Stimulated activated CD8-positive, alpha-beta memory T cell treated with anti-CD3 and anti-CD28 coated beads, Interleukin-7, amount 100 ng/mL, for 48 hours (primary cell): Measurements from ENCODE around the gene NDUFS6.

Source experiments
- DNase-seq, 2 donors: peaks; one replicate each; pipeline ENCODE4 v3.0.0-alpha.2; 2020; ENCODE audit warnings: low read depth in 1 of 2; ENCODE audit errors: extremely low read depth in 1 of 2

Gene NDUFS6

DNA sequence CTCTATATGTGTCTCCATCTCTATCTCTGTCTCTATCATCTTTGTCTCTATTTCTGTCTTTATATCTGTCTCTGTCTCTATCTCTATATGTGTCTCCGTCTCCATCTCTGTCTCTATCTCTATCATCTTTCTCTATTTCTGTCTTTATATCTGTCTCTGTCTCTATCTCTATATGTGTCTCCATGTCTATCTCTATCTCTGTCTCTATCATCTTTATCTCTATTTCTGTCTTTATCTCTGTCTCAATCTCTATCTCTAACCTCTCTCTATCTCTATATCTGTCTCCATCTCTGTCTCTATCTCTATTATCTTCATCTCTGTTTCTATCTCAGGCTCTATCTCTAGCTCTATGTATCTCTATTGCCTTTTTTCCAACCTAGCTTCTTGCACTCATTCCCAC is 44.5 kb downstream of the NDUFS6 start:
- DNase-seq: no peak

DNA sequence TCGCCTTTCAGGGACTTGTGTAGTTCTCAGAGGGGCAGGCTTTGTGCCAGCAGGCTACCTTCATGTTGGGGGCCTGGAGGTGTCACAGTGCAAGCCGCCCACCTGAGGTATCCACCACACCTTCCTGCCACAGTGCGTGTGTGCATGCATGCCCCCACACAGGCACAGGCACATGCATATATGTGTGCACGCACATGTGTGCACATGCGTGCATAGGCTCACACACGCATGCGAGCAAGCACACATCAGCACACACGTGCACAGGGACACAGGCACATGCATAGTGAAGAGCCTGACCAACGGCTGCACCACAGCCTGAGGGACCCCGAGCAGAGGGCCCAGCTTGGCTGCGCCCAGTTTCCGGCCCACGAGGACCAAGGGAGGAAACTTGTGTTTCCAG is 45.4 kb downstream of the NDUFS6 start:
- no peak for DNase-seq

DNA sequence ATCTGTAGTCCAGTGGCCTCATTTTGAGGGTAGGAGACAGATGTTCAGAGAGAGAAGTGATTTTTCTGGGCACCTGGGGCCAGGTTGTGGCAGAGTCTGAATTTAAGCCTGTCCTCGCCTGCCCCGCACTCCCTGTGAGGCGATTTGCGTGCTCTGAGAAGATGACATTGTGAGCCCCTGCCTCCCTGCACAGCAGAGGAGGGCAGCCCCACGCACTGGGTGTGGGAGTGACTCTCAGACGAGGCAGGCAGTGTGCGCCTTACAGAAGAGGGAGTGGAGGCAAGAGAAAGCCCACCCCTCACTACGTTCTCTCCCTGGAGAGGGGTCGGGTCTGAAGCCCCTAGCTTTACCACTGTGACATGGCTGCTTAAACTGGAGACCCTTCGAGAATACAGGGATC is 45.8 kb downstream of the NDUFS6 start:
- no peak for DNase-seq

DNA sequence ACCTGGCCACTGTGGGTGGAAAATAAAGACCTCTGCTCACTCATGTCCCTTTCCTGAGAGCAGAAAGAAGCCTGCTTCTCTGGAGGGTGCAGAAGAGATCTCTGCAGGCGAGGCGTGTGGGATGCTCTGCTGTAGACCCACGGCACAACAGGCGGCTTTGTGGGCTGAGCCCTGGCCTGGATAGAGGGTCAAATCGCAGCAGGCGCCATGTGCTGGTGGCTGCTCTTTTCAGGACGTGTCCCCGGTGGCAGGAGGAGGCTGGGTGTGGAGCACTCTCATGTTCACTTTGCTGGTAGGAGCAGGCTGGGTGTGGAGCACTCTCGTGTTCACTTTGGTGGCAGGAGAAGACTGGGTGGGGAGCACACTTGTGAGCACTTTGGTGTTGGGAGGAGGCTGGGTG is 46.4 kb downstream of the NDUFS6 start:
- no peak for DNase-seq

DNA sequence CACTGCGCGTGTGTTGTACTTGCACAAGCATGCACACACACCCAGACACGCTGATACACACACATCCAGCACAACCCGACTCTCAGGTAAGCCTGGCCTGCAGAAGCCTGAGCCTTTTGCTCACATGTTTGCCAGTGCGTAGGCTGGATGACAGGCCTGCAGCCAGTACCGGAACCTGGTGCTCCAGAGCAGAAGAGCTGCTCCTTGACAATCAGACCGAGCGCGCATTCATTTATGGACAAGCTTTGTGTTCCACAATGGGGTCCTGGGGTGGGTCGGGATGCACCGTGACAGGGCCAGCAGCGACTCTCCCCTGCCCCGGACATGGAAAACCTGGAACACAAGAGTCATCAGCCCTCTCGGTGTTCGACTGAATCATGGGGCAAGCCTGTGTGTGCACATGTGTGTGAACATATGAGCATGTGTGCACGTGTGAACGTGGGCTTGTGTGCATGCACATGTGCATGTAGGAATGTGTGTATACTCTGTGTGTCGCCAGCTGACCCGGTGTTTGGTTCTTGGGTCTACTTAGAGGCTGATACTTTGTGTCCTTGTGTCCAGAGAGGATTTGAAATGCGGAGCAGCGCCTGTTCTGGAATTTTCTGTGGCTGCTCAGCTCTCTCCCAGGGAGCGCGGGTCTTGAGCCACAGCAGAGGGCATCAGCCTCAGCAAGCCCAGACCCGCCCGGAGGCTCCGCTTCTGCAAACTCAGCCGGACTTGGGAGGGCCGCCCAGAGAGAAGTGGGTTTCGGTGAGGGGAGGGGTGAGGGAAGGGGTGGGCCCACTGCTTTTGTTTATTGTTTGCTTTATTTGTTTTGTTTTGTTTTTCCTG is 49.3 kb downstream of the NDUFS6 start:
- DNase-seq: no peak

DNA sequence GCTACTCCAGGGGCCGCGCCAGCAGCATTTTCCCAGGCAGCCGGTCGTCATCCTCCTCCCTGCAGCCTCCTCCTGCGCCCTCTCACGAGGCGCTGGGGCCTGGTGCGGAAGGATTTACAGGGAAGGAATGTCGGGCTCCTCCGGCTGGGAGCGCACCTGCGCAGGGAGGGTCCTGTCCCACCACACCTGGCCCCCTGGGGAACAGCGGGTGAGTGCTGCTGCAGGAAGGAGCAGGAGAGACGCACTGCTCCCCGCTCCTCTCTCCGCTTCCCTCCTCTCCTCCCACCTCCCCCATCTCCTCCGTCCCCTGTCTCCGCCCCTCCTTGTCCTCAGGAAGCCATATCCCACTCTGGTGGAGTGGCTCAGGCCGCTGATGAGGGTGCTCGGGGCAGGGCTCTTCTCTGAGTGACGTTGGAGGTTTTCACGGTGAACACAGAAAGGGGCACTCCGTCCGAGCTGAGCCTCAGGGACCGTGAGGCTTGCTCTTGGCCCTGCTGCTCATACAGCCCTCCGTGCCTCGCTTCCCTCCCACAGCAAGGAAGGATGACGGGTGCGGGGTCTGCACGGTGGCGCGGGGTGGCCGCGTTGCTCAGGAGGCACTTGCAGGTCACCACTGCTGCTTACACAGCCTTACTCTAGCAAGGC is 50.2 kb downstream of the NDUFS6 start:
- no peak for DNase-seq

DNA sequence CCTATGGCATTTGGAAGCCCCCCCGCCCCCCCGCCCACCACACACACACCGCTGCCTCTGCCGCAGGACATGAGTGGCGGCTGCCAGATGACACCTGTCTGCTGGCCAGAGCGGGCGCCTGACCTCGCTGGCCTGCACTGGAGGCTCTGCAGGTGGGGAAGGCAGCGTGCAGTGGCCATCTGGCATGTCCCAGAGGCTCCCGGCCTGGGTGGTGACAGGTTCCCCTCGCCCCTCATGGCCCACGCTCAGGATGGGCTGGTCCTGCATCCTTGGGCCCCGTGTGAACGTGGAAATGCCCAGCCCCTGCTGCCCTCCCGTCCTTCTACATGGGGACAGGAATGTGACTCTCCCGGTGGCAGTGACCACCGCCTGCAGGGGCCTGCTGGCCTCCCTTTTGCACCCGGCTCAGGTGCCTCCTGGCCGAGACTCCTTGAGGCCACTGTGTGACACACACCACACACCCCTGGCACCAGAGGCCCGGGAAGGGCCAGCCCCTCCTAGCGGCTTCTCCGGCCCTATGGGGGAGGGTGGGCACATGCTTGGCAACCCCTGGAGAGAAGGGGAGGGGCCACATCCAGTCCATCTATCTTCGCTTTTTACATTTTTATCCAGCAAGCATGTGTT is 51.2 kb downstream of the NDUFS6 start:
- DNase-seq: no peak

DNA sequence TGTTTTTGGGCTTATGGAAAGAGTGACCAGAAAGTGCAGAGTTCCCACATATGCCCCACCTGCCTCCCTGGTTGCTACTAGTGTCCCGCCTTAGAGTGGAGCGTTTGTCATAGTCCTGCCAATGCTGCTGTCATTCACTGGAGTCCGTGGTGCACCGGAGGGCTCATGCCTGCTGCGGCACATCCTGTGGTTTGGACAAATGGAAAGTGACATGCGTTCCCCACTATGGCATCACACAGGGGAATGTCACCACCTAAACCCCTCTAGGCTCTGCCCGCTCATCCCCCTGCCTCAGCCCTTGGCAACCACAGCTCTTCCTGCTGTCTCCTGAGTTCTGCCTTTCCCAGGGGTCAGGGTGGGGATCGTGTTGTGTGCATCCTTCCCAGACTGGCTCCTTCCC is 52.3 kb downstream of the NDUFS6 start:
- no peak for DNase-seq

DNA sequence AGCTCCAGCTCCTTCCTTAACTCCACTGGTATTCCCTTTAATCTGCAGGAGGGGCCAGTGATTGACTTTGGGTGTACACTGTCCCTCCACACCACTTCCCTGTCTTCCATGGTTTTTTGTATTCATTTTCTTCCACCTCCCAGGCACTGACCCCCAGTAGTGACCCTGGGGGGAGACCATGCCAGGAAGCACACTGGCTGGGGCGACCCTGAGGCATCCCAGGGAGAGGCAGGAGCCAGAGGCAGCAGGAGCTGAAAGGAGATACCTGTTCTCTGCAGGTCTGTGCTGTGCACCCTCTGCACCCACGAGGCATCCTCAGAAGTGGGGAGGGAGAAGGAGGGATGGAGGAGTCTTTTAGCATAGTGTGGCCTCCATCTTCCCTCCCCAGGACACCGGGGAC is 53.9 kb downstream of the NDUFS6 start:
- no peak for DNase-seq

DNA sequence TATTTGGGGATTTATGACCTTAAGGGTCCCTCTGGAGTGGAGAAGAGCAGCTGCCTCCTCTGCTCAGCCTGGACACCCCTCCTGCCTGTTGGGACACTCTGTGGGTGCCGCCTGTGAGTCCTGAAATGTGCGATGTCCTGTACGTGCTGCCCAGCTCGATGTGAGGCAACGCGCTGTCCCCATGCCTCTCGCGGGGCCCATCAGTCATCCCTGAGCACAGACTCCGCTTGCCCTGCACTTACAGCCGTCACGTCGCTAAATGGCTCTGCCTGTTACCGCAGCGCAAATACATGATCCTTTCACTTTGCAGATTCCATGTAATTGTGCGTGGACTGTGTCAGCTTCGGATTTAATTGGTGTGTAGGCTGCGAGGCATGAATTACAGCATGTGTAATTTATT is 54.4 kb downstream of the NDUFS6 start:
- DNase-seq: no peak

DNA sequence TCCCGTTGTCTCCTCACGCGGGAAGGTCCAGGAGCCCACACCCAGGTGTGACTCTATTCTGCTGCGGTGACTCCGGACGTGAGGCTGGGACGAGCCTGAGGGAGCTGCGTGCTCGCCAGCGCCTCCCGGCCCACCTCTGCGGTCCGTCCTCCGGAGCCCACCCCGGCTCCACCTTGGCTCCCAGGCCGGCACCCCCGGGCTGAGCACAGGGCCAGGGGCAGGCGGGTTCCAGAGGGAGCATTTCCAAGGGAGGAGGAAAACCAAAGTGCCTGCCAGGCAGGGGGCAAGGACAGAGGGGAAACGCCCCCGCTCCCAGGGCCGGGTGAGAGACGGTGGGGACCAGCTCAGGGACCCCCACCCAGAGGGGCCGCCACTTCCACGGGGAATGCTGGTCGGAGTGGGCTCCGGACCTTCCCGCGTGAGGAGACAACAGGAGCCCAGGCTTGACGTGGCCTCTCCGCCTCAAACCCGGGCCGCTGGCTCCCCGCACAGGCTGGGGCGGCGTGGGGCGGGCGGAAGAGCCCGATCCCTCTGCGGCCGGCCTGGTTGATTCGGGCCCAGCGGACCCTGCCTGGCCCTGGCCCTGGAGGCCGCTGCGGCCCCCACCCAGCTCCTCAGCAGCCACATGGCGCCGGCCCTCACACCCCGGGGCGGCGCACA is 55.5 kb downstream of the NDUFS6 start:
- DNase-seq: no peak

DNA sequence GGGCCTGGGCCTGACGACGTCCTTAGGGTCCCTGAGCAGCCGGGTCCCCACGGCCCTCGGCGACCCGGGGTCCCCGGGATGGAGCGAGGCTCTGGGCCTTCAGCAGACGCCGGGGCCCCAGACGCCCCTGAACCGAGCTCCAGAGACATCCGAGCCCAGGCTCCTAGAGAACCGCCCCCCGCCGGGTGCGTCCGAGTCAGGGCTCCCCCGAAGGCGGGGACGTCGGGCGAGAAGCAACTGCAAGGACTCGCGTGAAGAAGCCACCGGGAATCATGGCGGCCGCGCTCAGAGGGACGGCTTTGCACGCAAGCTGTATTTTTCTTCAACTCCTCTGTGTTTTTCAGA is 56.0 kb downstream of the NDUFS6 start:
- no peak for DNase-seq

DNA sequence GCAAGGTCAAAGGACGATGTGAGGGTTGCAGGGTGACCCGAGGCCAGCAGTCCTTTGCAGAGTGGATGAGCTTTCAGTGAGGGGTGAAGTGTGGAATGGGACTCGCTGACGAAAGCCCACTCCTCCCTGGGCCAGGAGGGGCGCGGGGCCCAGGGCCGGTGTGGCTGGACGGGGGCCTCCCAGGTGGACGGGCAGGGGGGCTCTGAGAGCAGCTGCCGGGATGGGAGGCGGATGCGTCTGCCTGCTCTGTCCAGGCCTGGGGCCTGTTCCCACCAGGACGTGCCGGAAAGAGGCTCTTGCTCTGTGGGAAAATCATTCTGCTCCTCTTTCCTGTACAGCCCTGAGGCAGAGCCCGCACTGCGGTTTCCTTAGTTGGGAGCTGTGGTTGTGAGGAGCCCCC is 57.2 kb downstream of the NDUFS6 start:
- DNase-seq: no peak

DNA sequence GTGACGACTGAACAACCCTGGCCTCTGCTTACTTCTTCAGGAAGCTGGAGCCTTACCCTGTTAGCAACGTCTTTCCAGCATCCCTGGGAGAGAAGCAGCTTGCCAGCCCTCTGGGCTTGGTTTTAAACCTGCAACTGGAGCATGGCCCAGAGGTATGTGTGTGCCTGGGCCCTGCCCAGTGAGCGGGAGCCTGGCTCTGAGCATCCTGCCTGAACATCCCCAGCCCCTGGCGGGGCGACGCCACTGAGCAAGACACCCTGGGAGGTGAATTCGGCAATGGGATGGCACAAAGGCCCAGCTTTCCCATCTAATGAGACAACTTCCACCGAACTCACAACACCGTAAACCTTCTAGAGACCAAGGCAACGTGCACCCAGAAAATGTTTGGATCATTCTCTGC is 57.9 kb downstream of the NDUFS6 start:
- no peak for DNase-seq

DNA sequence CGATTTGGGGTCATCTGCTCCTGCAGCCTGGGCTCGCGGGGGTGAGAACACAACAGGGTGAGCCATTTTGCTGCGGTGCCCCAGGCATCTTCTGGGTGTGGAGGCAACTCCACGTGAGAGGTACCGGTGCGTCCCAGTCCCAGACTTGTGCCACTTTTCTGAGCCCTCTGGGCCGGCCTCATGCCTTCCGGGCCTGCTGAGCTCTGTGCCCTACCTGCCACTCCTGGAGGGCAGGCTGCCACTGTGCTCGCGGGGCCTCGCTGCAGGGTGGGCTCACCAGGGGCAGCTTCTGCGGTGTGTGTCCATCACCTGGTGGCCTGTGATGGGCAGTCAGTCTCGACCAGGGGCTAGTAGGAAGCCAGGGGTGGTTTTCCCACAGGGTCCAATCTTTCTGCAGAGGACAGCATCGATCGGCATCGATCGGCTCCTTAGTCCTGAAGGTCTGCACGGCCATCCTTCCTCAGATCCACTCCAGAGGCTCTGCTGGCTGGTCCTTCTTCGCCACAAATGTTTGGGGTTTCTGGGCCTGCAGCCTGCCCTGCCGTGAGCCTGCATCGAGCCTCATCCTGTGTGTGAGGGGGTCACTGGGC is 58.9 kb downstream of the NDUFS6 start:
- DNase-seq: no peak

DNA sequence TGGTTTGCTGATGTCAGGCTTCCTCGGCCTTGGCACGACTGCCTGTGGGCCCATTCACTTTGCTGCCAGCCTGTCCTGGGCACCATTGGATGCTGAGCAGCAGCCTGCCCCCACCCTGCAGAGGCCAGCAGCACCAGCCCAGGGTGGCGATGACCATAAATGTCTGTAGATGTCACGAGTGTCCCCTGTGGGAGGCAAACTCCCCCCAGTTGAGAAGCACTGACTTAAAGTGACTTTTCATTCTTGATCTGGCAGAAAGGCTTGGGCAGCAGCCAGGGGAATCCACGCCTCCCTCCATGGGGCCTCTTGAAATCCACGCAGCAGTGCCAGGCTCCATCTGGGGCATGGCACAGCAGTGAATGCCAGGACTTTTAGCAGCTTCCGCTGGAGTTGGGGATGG is 59.7 kb downstream of the NDUFS6 start:
- DNase-seq: no peak

DNA sequence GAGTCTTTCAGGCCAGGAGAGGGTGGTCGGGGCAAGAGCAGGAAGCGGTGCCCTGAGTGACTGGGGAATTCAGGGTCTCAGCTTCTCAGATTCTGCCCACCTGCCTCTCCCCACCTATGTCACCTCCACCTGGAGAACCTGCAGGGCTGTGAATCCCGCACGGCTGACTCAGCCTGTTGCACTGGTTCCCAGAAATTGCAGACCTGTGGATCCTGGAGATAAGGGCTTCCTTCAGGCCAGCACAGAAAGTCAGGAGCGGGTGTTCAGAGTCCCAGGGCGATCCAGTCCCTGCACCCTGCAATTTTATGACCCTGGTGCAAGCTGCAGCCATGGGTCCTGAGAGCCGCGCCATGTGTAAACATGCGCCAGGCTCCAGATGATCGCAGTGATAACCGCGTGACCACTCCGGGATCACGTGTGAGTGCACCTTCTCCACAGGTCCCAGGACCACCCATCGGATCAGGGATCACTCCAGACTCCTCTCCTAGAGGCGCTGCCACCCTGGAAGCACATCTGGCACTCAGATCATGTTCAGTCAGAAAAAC is 63.8 kb downstream of the NDUFS6 start:
- no peak for DNase-seq

DNA sequence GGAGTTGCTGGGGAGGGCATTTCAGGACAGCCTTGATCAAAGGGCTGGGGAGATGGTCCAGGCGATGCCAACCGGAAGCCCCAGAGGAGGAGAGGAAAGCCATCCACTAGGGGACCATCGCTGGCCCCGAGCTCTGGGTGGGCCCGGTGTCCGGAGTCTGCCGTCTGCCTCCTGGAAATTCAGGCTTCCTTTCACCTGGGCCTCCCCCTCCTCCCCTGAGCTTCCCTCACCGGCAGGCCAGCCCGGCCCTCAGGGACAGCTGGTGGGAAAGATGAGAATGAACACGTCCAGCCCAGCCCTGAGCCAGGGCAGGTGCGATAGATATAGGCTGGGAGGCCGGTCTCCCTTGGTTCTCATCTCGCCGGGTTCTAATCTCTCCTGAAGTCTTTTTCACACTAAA is 64.3 kb downstream of the NDUFS6 start:
- no peak for DNase-seq
